Progenitor cell of endocrine pancreas (in vitro differentiated cells): Measurements from ENCODE around the gene RPS25. TPM values are rescaled to one million over a fixed set of nuclear protein-coding genes. Genes with fewer than 3 reads are reported as not detected.

Experiments
- DNase-seq: peaks from one replicate; pipeline ENCODE4 v3.0.0; 2021; ENCODE audit warnings: low spot score; ENCODE audit not compliant: unreplicated experiment
- H3K27ac Mint-ChIP-seq: 2 replicates; pipeline ENCODE4 v1.8.0; 2021; ENCODE audit warnings: mild to moderate bottlenecking, moderate library complexity, mixed read lengths
- H3K27me3 Mint-ChIP-seq: 2 replicates; pipeline ENCODE4 v1.8.0; 2021; ENCODE audit warnings: mixed read lengths
- H3K36me3 Mint-ChIP-seq: 2 replicates; pipeline ENCODE4 v1.8.0; 2022; ENCODE audit warnings: mixed read lengths; ENCODE audit not compliant: insufficient read depth
- H3K4me1 Mint-ChIP-seq: 2 replicates; pipeline ENCODE4 v1.8.0; 2021; ENCODE audit warnings: low read depth, mixed read lengths
- H3K4me3 Mint-ChIP-seq: 2 replicates; pipeline ENCODE4 v1.8.0; 2021; ENCODE audit warnings: low read depth, mild to moderate bottlenecking, moderate library complexity, mixed read lengths
- H3K9me3 Mint-ChIP-seq: 2 replicates; pipeline ENCODE4 v1.8.0; 2021; ENCODE audit warnings: low read depth, mixed read lengths
- total RNA-seq: library from RNA; stranded (reverse); gene quantifications from 2 replicates; pipeline ENCODE4 v1.2.1, GENCODE V29; 2021
- TF ChIP-seq, protein P1 (sequence below): fragments of 200-600 bp; sonication (generic); IDR thresholded peaks from one replicate; pipeline ENCODE4 v1.5.0; 2021; ENCODE audit warnings: antibody characterized with exemption, mild to moderate bottlenecking; ENCODE audit not compliant: unreplicated experiment

RPS25 gene
- total RNA-seq, 1 donor from 2014 or later = 1,112 TPM

- Mint-ChIP-seq H3K27ac (no peak overlapping the region), H3K4me3 (no peak overlapping the region), H3K36me3 (peaks cover 2% of the 10 kb centered on the region), H3K27me3 (peaks cover 4% of the 10 kb centered on the region), H3K4me1 (peaks cover 27% of the 10 kb centered on the region), H3K9me3 (no peaks in the 10 kb centered on the region)
- TF ChIP-seq, protein P1, sequence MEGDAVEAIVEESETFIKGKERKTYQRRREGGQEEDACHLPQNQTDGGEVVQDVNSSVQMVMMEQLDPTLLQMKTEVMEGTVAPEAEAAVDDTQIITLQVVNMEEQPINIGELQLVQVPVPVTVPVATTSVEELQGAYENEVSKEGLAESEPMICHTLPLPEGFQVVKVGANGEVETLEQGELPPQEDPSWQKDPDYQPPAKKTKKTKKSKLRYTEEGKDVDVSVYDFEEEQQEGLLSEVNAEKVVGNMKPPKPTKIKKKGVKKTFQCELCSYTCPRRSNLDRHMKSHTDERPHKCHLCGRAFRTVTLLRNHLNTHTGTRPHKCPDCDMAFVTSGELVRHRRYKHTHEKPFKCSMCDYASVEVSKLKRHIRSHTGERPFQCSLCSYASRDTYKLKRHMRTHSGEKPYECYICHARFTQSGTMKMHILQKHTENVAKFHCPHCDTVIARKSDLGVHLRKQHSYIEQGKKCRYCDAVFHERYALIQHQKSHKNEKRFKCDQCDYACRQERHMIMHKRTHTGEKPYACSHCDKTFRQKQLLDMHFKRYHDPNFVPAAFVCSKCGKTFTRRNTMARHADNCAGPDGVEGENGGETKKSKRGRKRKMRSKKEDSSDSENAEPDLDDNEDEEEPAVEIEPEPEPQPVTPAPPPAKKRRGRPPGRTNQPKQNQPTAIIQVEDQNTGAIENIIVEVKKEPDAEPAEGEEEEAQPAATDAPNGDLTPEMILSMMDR = no peak
- DNase-seq = no peak
Observed at GRCh38 chr11:119031912-119032280, 13.8 kb upstream of the RPS25 start.

GRCh38 chr11:119030329-119031047 is 12.3 kb upstream of the RPS25 start, which contains the start of gene SLC37A4:
Gene SLC37A4 (minus strand): TSS chr11:119030877.
- DNase-seq = peak; percentile 98
- H3K27ac Mint-ChIP-seq = peak within 1 kb of the TSS; percentile 94

GRCh38 chr11:119030029-119030328 is 11.8 kb upstream of the RPS25 start:
- TF ChIP-seq, protein P1 = no peak
- Mint-ChIP-seq H3K9me3 (no peaks in the 10 kb centered on the region), H3K4me1 (peaks cover 27% of the 10 kb centered on the region)

More at GRCh38 chr11:119030329-119031047, 12.3 kb upstream of the RPS25 start, which contains the start of gene SLC37A4:
- Mint-ChIP-seq H3K4me3 (peak within 1 kb of the TSS; percentile 75), H3K9me3 (no peaks in the 10 kb centered on the region), H3K36me3 (peaks cover 2% of the 10 kb centered on the region), H3K4me1 (peaks cover 27% of the 10 kb centered on the region), H3K27me3 (peaks cover 4% of the 10 kb centered on the region)
- TF ChIP-seq, protein P1 = peak; percentile 86

GRCh38 chr11:119029340-119030028 is 11.3 kb upstream of the RPS25 start:
- peak overlapping the region; percentile 94 for H3K27ac Mint-ChIP-seq
- peaks cover 27% of the 10 kb centered on the region for H3K4me1 Mint-ChIP-seq
- H3K27me3 Mint-ChIP-seq = peaks cover 4% of the 10 kb centered on the region
- H3K36me3 Mint-ChIP-seq = peaks cover 3% of the 10 kb centered on the region
- H3K9me3 Mint-ChIP-seq = no peaks in the 10 kb centered on the region
- DNase-seq = no peak
- TF ChIP-seq, protein P1 = no peak
- H3K4me3 Mint-ChIP-seq = peak overlapping the region; percentile 75

More at GRCh38 chr11:119030029-119030328, 11.8 kb upstream of the RPS25 start:
- no peak for DNase-seq
- H3K36me3 Mint-ChIP-seq = peaks cover 2% of the 10 kb centered on the region
- H3K27ac Mint-ChIP-seq = peak overlapping the region; percentile 94
- H3K27me3 Mint-ChIP-seq = peaks cover 4% of the 10 kb centered on the region
- peak overlapping the region; percentile 75 for H3K4me3 Mint-ChIP-seq

DNA sequence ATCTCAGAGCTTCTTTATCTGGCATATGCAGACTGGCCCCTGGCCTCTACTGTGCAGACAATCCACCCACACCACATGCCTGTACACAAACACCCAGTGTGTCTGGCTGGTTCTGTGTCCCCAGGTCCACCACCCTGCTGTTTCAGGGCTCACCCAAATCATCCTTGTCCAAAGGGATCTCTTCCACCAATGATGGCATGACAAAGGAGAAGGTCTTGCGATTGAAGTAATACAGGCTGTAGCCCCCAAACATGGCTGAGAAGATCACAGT is 10.9 kb upstream of the RPS25 start:
- H3K27ac Mint-ChIP-seq = peak overlapping the region; percentile 94

More for the DNA sequence above, 10.9 kb upstream of the RPS25 start:
- Mint-ChIP-seq H3K4me1 (peaks cover 27% of the 10 kb centered on the region), H3K4me3 (peak overlapping the region; percentile 75), H3K9me3 (no peaks in the 10 kb centered on the region), H3K36me3 (peaks cover 5% of the 10 kb centered on the region), H3K27me3 (peaks cover 4% of the 10 kb centered on the region)
- DNase-seq = no peak
- TF ChIP-seq, protein P1 = no peak
